Esophagus muscularis mucosa (tissue), 4 donors: ENCODE results near the gene AGXT. TPM values are rescaled to one million over a fixed set of nuclear protein-coding genes. Genes with fewer than 3 reads are reported as not detected.

Source experiments
- DNase-seq: peaks from one replicate; pipeline ENCODE4 v3.0.0-alpha.2; 2017; ENCODE audit errors: extremely low spot score
- H3K27ac ChIP-seq, 4 donors: fragments of 200-600 bp; sonication (generic); replicated peaks in 1 of 4; 1 replicate in 3 of 4; 2 replicates in 1 of 4; pipeline ENCODE4 v1.5.1; 2016 to 2019; ENCODE audit warnings: mild to moderate bottlenecking in 1 of 4
- H3K27me3 ChIP-seq, 4 donors: fragments of 200-600 bp; sonication (generic); one replicate each; pipeline versions ENCODE4 v1.5.1 to v1.6.0; 2016 to 2019
- H3K36me3 ChIP-seq, 4 donors: fragments of 200-600 bp; sonication (generic); one replicate each; pipeline ENCODE4 v1.5.1; 2016 to 2019
- H3K4me1 ChIP-seq, 4 donors: fragments of 200-600 bp; sonication (generic); one replicate each; pipeline ENCODE4 v1.5.1; 2016 to 2019
- H3K4me3 ChIP-seq, 4 donors: fragments of 200-600 bp; sonication (generic); 1 replicate in 2 of 4; 2 replicates in 2 of 4; pipeline ENCODE4 v1.5.1; 2016 to 2019; ENCODE audit warnings: mild to moderate bottlenecking in 4 of 4, moderate library complexity in 1 of 4
- H3K9me3 ChIP-seq, 4 donors: fragments of 200-600 bp; sonication (generic); 1 replicate in 3 of 4; 2 replicates in 1 of 4; pipeline ENCODE4 v1.5.1; 2016 to 2019
- CTCF ChIP-seq, 3 experiments: fragments of 200-600 bp in 2 of 3; fragments of 450-650 bp in 1 of 3; sonication (generic) in 2 of 3; IDR thresholded peaks; one replicate each; pipeline ENCODE4 v1.5.1; 2017 to 2019; ENCODE audit warnings: antibody characterized with exemption in 3 of 3, mild to moderate bottlenecking in 2 of 3, moderate library complexity in 1 of 3
- EP300 ChIP-seq: sonication (generic); formaldehyde crosslinking; IDR thresholded peaks from one replicate; pipeline ENCODE4 v1.6.1; 2017; ENCODE audit warnings: antibody characterized with exemption
- POLR2A ChIP-seq: fragments of 450-650 bp; IDR thresholded peaks from one replicate; pipeline ENCODE4 v1.6.1; 2017; ENCODE audit warnings: antibody characterized with exemption, moderate library complexity, mild to moderate bottlenecking, low read depth
- POLR2AphosphoS5 ChIP-seq, 2 donors: sonication (generic); formaldehyde crosslinking; IDR thresholded peaks; one replicate each; pipeline ENCODE4 v1.6.1; 2017; ENCODE audit warnings: antibody characterized with exemption in 2 of 2
- WGBS: methylation state at CpG from one replicate; pipeline ENCODE4 v1.1.5; 2018; 5-methylcytosine and 5-hydroxymethylcytosine counted together
- intact Hi-C: fragments of 100-400 bp; cut with DNase I; formaldehyde crosslinking; loops from one replicate; pipeline ENCODE4 v1.15.1; 2023
- total RNA-seq, 4 donors: library from RNA; depleted of rRNA; stranded (reverse); fragments of >200 nt; gene quantifications; one replicate each; pipeline versions ENCODE4 v1.1.0 to v1.2.1, GENCODE V29; 2016

Gene AGXT
- total RNA-seq, 4 donors from 2014 or later, result not detected

GRCh38 chr2:240905176-240905781, 36.7 kb downstream of the AGXT start:
- Histone ChIP-seq H3K36me3 (no peaks in the 10 kb centered on the region), H3K9me3 (no peaks in the 10 kb centered on the region), H3K4me3 (no peak overlapping the region), H3K27ac (no peak overlapping the region), H3K4me1 (no peaks in the 10 kb centered on the region), H3K27me3 (peaks cover 0 to 40% (median 0%) of the 10 kb centered on the region in 4 donors)
- intact Hi-C loops, result no loop called here
- no peak for DNase-seq
- no peak for TF ChIP-seq CTCF (IDR thresholded peaks at IDR 0.05)
- no peak for TF ChIP-seq EP300
- TF ChIP-seq POLR2A, result no peak
- no peak for TF ChIP-seq POLR2AphosphoS5 (IDR thresholded peaks at IDR 0.05)
- 80% methylated on average over 3 of the region's 13 CpGs for WGBS

GRCh38 chr2:240906141-240906910, 37.7 kb downstream of the AGXT start, which contains the start of gene CROCC2:
Gene CROCC2 (plus strand): TSS chr2:240906336. CDS start chr2:240906514, 178 bp downstream.
- TF ChIP-seq POLR2A (no peak), EP300 (no peak), CTCF (IDR thresholded peaks at IDR 0.05) (no peak), POLR2AphosphoS5 (IDR thresholded peaks at IDR 0.05) (no peak)
- Histone ChIP-seq H3K9me3 (no peaks in the 10 kb centered on the region), H3K4me3 (no peak within 1 kb of the TSS), H3K4me1 (no peaks in the 10 kb centered on the region), H3K27me3 (peaks cover 0 to 43% (median 0%) of the 10 kb centered on the region in 4 donors), H3K27ac (no peak within 1 kb of the TSS), H3K36me3 (no peaks in the 10 kb centered on the region)
- DNase-seq, result no peak
- intact Hi-C loops, result no loop called here
- WGBS, result 87% methylated on average over 12 of the region's 23 CpGs

- H3K27me3 ChIP-seq, result peaks cover 0 to 48% (median 0%) of the 10 kb centered on the region in 4 donors
- no peaks in the 10 kb centered on the region for H3K4me1 ChIP-seq
- TF ChIP-seq POLR2A (no peak), EP300 (no peak), CTCF (IDR thresholded peaks at IDR 0.05) (no peak), POLR2AphosphoS5 (IDR thresholded peaks at IDR 0.05) (no peak)
- no peaks in the 10 kb centered on the region for H3K36me3 ChIP-seq
- intact Hi-C loops, result no loop called here
- no peak for DNase-seq
- H3K4me3 ChIP-seq, result no peak overlapping the region
- H3K27ac ChIP-seq, result no peak overlapping the region
- no peaks in the 10 kb centered on the region for H3K9me3 ChIP-seq
- 71% methylated on average over 10 of the region's 22 CpGs for WGBS
Observed at GRCh38 chr2:240906911-240907590, 38.4 kb downstream of the AGXT start.

GRCh38 chr2:240909216-240909974, 40.8 kb downstream of the AGXT start:
- Histone ChIP-seq H3K4me1 (peaks cover 10 to 15% (median 14%) of the 10 kb centered on the region in 4 donors), H3K27me3 (peaks cover 0 to 70% (median 0%) of the 10 kb centered on the region in 4 donors), H3K27ac (no peak overlapping the region), H3K4me3 (no peak overlapping the region), H3K36me3 (no peaks in the 10 kb centered on the region), H3K9me3 (no peaks in the 10 kb centered on the region)
- intact Hi-C loops, result no loop called here
- 80% methylated on average over 8 of the region's 17 CpGs for WGBS
- DNase-seq, result no peak
- TF ChIP-seq CTCF (IDR thresholded peaks at IDR 0.05) (no peak), POLR2AphosphoS5 (IDR thresholded peaks at IDR 0.05) (no peak), EP300 (no peak), POLR2A (no peak)
